Progenitor cell of endocrine pancreas (in vitro differentiated cells): Measurements from ENCODE around the gene EQTN. TPM values are rescaled to one million over a fixed set of nuclear protein-coding genes. Genes with fewer than 3 reads are reported as not detected.
A peak's percentile ranks its signal among the peaks of the same experiment; 100 is the strongest.
"Not testable (repeated sequence)": the region's sequence is repeated elsewhere in the genome, so short reads cannot be mapped to it uniquely, and the experiment has no call there.

Source experiments
- DNase-seq: peaks from one replicate; pipeline ENCODE4 v3.0.0; 2021; ENCODE audit warnings: low spot score; ENCODE audit not compliant: unreplicated experiment
- H3K27ac Mint-ChIP-seq: 2 replicates; pipeline ENCODE4 v1.8.0; 2021; ENCODE audit warnings: mild to moderate bottlenecking, moderate library complexity, mixed read lengths
- H3K27me3 Mint-ChIP-seq: 2 replicates; pipeline ENCODE4 v1.8.0; 2021; ENCODE audit warnings: mixed read lengths
- H3K36me3 Mint-ChIP-seq: 2 replicates; pipeline ENCODE4 v1.8.0; 2022; ENCODE audit warnings: mixed read lengths; ENCODE audit not compliant: insufficient read depth
- H3K4me1 Mint-ChIP-seq: 2 replicates; pipeline ENCODE4 v1.8.0; 2021; ENCODE audit warnings: low read depth, mixed read lengths
- H3K4me3 Mint-ChIP-seq: 2 replicates; pipeline ENCODE4 v1.8.0; 2021; ENCODE audit warnings: low read depth, mild to moderate bottlenecking, moderate library complexity, mixed read lengths
- H3K9me3 Mint-ChIP-seq: 2 replicates; pipeline ENCODE4 v1.8.0; 2021; ENCODE audit warnings: low read depth, mixed read lengths
- CTCF ChIP-seq: fragments of 200-600 bp; sonication (generic); IDR thresholded peaks from one replicate; pipeline ENCODE4 v1.5.0; 2021; ENCODE audit warnings: antibody characterized with exemption, mild to moderate bottlenecking; ENCODE audit not compliant: unreplicated experiment
- total RNA-seq: library from RNA; stranded (reverse); gene quantifications from 2 replicates; pipeline ENCODE4 v1.2.1, GENCODE V29; 2021

EQTN gene
- total RNA-seq, 1 donor from 2014 or later = 1.1 TPM

DNA sequence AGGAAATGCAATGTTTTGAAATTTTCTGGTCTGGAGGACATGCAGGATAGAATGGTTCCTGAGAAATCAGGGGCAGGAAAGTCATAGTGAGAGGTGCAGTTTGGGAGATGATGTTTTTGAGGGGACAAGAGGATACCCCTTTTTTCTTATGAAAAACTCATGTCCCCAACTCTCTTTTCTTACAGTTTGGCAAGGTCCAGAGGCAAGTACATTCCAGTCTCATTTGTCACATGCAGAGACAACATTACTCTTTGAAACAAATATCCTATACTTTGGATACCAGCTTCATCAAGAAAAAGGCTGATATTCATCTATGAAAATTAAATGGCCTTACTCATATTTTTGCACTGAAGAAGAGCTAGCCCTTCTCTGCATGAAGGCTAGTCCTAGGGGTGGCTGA is 48.2 kb downstream of the EQTN start:
- no peak for TF ChIP-seq CTCF
- Mint-ChIP-seq H3K27ac (no peak overlapping the region), H3K4me1 (no peaks in the 10 kb centered on the region), H3K27me3 (peaks cover 7% of the 10 kb centered on the region), H3K9me3 (no peaks in the 10 kb centered on the region), H3K36me3 (no peaks in the 10 kb centered on the region), H3K4me3 (no peak overlapping the region)
- no peak for DNase-seq

GRCh38 chr9:27247756-27248155 is 49.2 kb downstream of the EQTN start:
- Mint-ChIP-seq H3K4me3 (no peak overlapping the region), H3K36me3 (no peaks in the 10 kb centered on the region), H3K27ac (no peak overlapping the region), H3K27me3 (peaks cover 7% of the 10 kb centered on the region), H3K9me3 (no peaks in the 10 kb centered on the region), H3K4me1 (no peaks in the 10 kb centered on the region)
- peak; percentile 21 for DNase-seq
- peak; percentile 71 for TF ChIP-seq CTCF

DNA sequence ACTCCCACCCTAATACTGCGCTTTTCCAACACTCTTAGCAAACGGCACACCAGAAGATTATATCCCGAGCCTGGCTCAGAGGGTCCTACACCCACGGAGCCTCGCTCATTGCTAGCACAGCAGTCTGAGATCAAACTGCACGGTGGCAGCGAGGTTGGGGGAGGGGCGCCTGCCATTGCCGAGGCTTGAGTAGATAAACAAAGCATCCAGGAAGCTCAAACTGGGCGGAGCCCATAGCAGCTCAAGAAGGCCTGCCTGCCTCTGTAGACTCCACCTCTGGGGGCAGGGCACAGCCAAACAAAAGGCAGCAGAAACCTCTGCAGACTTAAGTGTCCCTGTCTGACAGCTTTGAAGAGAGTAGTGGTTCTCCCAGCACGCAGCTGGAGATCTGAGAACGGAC is 57.3 kb downstream of the EQTN start:
- H3K27me3 Mint-ChIP-seq, H3K4me1 Mint-ChIP-seq, H3K27ac Mint-ChIP-seq, H3K4me3 Mint-ChIP-seq, DNase-seq, H3K36me3 Mint-ChIP-seq: not testable (repeated sequence)
- peaks cover 22% of the 10 kb centered on the region for H3K9me3 Mint-ChIP-seq

Other genes with a start within 250 kb of the EQTN start
- gene TEK, start 187.9 kb downstream of the EQTN start, total RNA-seq = not detected in 2 replicates
- gene IFNK, start 227.1 kb upstream of the EQTN start, total RNA-seq = not detected in 2 replicates
- gene MOB3B, start 232.7 kb upstream of the EQTN start, total RNA-seq = 15.3 and 15.4 TPM in 2 replicates